HepG2 (cell line): ENCODE results near the gene PRKACB. TPM values are rescaled to one million over a fixed set of nuclear protein-coding genes. Genes with fewer than 3 reads are reported as not detected.

ENCODE experiments used
- ATAC-seq: fragments of 200-7000 bp; cut with Tn5 transposase; 3 replicates; pipeline ENCODE4 v1.9.1; 2020; ENCODE audit warnings: mild to moderate bottlenecking, moderate library complexity
- BruUV-seq: library from RNA; stranded (reverse); fragments of 400-500 nt; replicated peaks from 2 replicates; lab custom pipeline; 2021; lab: Mats Ljungman, UMichigan
- CTCF ChIA-PET: fragments of 300-600 bp; formaldehyde crosslinking; extraction: SDS; loops from one replicate; lab custom pipeline; 2021; ENCODE audit warnings: low total read pairs, inconsistent platforms, low intra/inter-chr PET ratio; lab: Yijun Ruan, JAX
- POLR2A ChIA-PET: fragments of 350-600 bp; sonication (Branson Sonifier 250); formaldehyde crosslinking; loops from one replicate; lab custom pipeline; 2020; ENCODE audit warnings: antibody characterized with exemption, inconsistent platforms; lab: Yijun Ruan, JAX
- DNase-seq: peaks from one replicate; pipeline ENCODE4 v3.0.0-alpha.2; 2015; ENCODE audit warnings: low spot score
- FAIRE-seq: peaks from 3 replicates; lab custom pipeline; 2011; peaks lifted over from hg19 to GRCh38; lab: Jason Lieb, UNC
- H2AFZ ChIP-seq: one replicate; pipeline ENCODE4 v1.6.1; 2011; ENCODE audit warnings: low read length, inconsistent platforms
- H3K27ac ChIP-seq: fragments of 300-600 bp; 3 replicates; pipeline ENCODE4 v1.8.0; 2011; ENCODE audit warnings: mixed run types, mild to moderate bottlenecking, mixed read lengths, low read length, inconsistent platforms; ENCODE audit not compliant: insufficient read depth; ENCODE audit errors: extremely low read length
- H3K27me3 ChIP-seq, 2 experiments: fragments of 200-600 bp in 1 of 2; 2 replicates in 1 of 2; 3 replicates in 1 of 2; pipeline versions ENCODE4 v1.6.0 to v1.8.0; 2011; ENCODE audit warnings: low read length in 2 of 2, mild to moderate bottlenecking in 2 of 2, moderate library complexity in 2 of 2, inconsistent platforms in 1 of 2; ENCODE audit not compliant: insufficient read depth in 2 of 2, control insufficient read depth in 1 of 2
- H3K36me3 ChIP-seq, 2 experiments: fragments of 200-600 bp in 1 of 2; replicated peaks in 1 of 2; 2 replicates in 1 of 2; 3 replicates in 1 of 2; pipeline versions ENCODE4 v1.5.1 to v1.8.0; 2011; ENCODE audit warnings: low read length in 2 of 2, inconsistent platforms in 1 of 2; ENCODE audit not compliant: insufficient read depth in 2 of 2, control insufficient read depth in 1 of 2
- H3K4me1 ChIP-seq: 2 replicates; pipeline ENCODE4 v1.5.1; 2012; ENCODE audit warnings: low read length, inconsistent platforms; ENCODE audit not compliant: insufficient read depth
- H3K4me2 ChIP-seq: 2 replicates; pipeline ENCODE4 v1.6.0; 2011; ENCODE audit warnings: low read depth, low read length, inconsistent platforms
- H3K4me3 ChIP-seq, 3 experiments: fragments of 200-600 bp in 1 of 3; sonication (generic), shearing (Covaris generic) in 1 of 3; replicated peaks in 1 of 3; 2 replicates each; pipeline ENCODE4 v1.5.1; 2011 to 2016; ENCODE audit warnings: low read length in 3 of 3, inconsistent platforms in 2 of 3, low read depth in 2 of 3, mild to moderate bottlenecking in 2 of 3, control low read depth in 1 of 3, mixed read lengths in 1 of 3; ENCODE audit not compliant: insufficient read depth in 1 of 3
- H3K79me2 ChIP-seq: one replicate; pipeline ENCODE4 v1.6.1; 2011; ENCODE audit warnings: low read length, inconsistent platforms; ENCODE audit not compliant: insufficient read depth
- H3K9ac ChIP-seq: 2 replicates; pipeline ENCODE4 v1.6.0; 2011; ENCODE audit warnings: mild to moderate bottlenecking, low read depth, low read length, inconsistent platforms; ENCODE audit not compliant: insufficient read depth
- H3K9me3 ChIP-seq: 2 replicates; pipeline ENCODE4 v1.5.1; 2012; ENCODE audit warnings: mild to moderate bottlenecking, low read length
- H4K20me1 ChIP-seq: 2 replicates; pipeline ENCODE4 v1.6.0; 2011; ENCODE audit warnings: inconsistent platforms, mild to moderate bottlenecking, low read length, moderate library complexity; ENCODE audit not compliant: insufficient read depth
- HNRNPL ChIP-seq: fragments of 200-400 bp; formaldehyde crosslinking; IDR thresholded peaks from 2 replicates; pipeline ENCODE4 v1.6.1; 2017; ENCODE audit warnings: mild to moderate bottlenecking, low read depth, low read length
- POLR2AphosphoS5 ChIP-seq: IDR thresholded peaks from 2 replicates; pipeline ENCODE4 v1.6.1; 2012; ENCODE audit warnings: low read depth, low read length
- WGBS: methylation state at CpG from one replicate; pipeline ENCODE4 v1.1.6; 2017; ENCODE audit warnings: low lambda C conversion rate; 5-methylcytosine and 5-hydroxymethylcytosine counted together
- in situ Hi-C: cut with HindIII; loops from 2 replicates; pipeline ENCODE4 v1.10.0; 2017; ENCODE audit warnings: low pct_unique_long_range_greater_than_20kb; ENCODE audit not compliant: extremely low pct_ligation_motif_present
- intact Hi-C: fragments of 100-400 bp; cut with micrococcal nuclease; formaldehyde crosslinking; loops from one replicate; pipeline ENCODE4 v1.10.0; 2022; ENCODE audit not compliant: unreplicated experiment
- polyA plus RNA-seq, 8 experiments: library from polyadenylated mRNA; depleted of rRNA in 3 of 8; stranded (reverse) in 7 of 8; unstranded in 1 of 8; fragments of >200 nt; fragmentation: Illumina TruSeq in 4 of 8; extraction: Trizol in 4 of 8; gene quantifications; 2 replicates each; pipeline versions ENCODE4 v1.2.1 to v1.2.3, GENCODE V29; 2011 to 2016; ENCODE audit warnings: low read depth in 4 of 8, missing spikeins in 1 of 8, mixed read lengths in 1 of 8; ENCODE audit not compliant: insufficient read depth in 1 of 8
- total RNA-seq, 5 experiments: library from RNA; depleted of rRNA; stranded (reverse); fragments of >200 nt; fragmentation: Illumina TruSeq; extraction: Trizol; gene quantifications; 2 replicates each; pipeline ENCODE4 v1.2.3, GENCODE V29; 2016; ENCODE audit warnings: low read depth in 1 of 5
- TF ChIP-seq, protein P1 (sequence below): sonication (generic); formaldehyde crosslinking; IDR thresholded peaks from 2 replicates; pipeline ENCODE4 v1.4.0; 2020; ENCODE audit warnings: missing genetic modification reagents, low read depth, mild to moderate bottlenecking, borderline replicate concordance
- TF ChIP-seq, protein P2 (sequence below): sonication (generic); formaldehyde crosslinking; IDR thresholded peaks from 2 replicates; pipeline ENCODE4 v1.8.0; 2022; ENCODE audit warnings: missing genetic modification reagents, low read depth, mild to moderate bottlenecking, borderline replicate concordance

Gene PRKACB
- total and polyA plus RNA-seq, 2 of the 13 experiments (the other 11 are each of a cell fraction or from before 2014, with no cell fraction given): 3.5 to 5.8 TPM

DNA sequence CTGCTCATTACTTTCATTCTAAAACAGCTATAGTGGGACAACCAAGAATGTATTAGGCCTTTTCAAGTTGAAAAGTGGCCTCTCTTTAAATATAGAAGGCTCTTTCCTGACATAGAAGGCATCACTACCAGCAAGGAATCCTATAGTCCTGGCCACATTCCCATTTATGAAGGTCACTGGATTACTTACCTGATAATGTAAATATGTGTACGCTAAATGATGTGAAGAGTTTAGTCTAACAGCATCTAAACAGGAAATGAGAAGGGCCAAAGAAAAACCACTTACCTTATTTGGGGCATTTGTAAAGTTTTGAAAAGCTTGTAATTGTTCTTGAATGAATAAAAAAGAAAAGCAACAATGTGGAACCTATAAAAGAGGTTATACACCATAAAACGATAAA lies 24.7 kb downstream of the PRKACB start:
- H3K9me3 ChIP-seq: no peaks in the 10 kb centered on the region
- H2AFZ ChIP-seq: no peak overlapping the region
- WGBS: 53% methylated on average over 2 of the region's 2 CpGs
- no peaks in the 10 kb centered on the region; a peak in 1 of 5 replicates for H3K27me3 ChIP-seq
- DNase-seq (no peak), ATAC-seq (no peak), FAIRE-seq (no peak)
- no peaks in the 10 kb centered on the region for H3K36me3 ChIP-seq
- no peaks in the 10 kb centered on the region for H3K79me2 ChIP-seq
- H4K20me1 ChIP-seq: no peaks in the 10 kb centered on the region
- no peak overlapping the region for H3K4me2 ChIP-seq
- ChIA-PET POLR2A (no interaction called here), CTCF (no interaction called here)
- no peak overlapping the region for H3K4me3 ChIP-seq
- H3K4me1 ChIP-seq: no peaks in the 10 kb centered on the region
- no peak overlapping the region for H3K9ac ChIP-seq
- in situ Hi-C loops (no loop called here), intact Hi-C loops (no loop called here)
- no peak overlapping the region for H3K27ac ChIP-seq
- BruUV-seq: no TSS peak
- TF ChIP-seq, protein P1, sequence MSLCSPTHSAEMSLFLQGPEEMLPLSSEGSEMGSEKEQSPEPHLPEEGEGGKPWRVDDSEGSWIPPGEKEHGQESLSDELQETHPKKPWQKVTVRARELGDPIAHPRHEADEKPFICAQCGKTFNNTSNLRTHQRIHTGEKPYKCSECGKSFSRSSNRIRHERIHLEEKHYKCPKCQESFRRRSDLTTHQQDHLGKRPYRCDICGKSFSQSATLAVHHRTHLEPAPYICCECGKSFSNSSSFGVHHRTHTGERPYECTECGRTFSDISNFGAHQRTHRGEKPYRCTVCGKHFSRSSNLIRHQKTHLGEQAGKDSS (CRISPR knock-in tag): no peak
- TF ChIP-seq POLR2AphosphoS5: no peak

DNA sequence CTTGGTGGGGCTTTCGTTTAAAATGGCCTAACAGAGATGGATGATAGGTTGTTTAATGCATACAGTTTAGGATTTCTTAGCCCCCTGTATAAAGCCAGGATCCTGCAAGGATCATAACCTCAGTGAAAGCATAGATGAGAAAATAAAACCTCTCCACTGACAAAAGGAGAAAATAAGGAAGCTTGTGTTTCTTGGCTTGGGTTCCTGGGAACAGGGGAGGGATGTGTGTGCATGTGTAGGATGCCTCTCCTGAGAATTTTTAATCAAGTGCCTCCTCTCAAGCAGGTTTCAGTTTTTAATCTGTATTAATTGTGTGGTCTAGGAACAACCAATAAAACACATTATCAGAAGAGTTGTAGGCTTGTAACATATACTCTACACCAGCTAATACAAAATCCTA lies 26.1 kb downstream of the PRKACB start:
- ChIA-PET POLR2A (no interaction called here), CTCF (no interaction called here)
- ATAC-seq: no peak
- 5% methylated on average over 1 of the region's 1 CpG for WGBS
- no peak for DNase-seq
- no peaks in the 10 kb centered on the region for H3K4me1 ChIP-seq
- no peaks in the 10 kb centered on the region; a peak in 1 of 5 replicates for H3K27me3 ChIP-seq
- intact Hi-C loops (no loop called here), in situ Hi-C loops (no loop called here)
- H3K9ac ChIP-seq: no peak overlapping the region
- H2AFZ ChIP-seq: no peak overlapping the region
- no peak for FAIRE-seq
- no peaks in the 10 kb centered on the region for H3K79me2 ChIP-seq
- no TSS peak for BruUV-seq
- H3K36me3 ChIP-seq: no peaks in the 10 kb centered on the region
- no peak overlapping the region for H3K4me3 ChIP-seq
- H3K27ac ChIP-seq: no peak overlapping the region
- TF ChIP-seq, protein P2, sequence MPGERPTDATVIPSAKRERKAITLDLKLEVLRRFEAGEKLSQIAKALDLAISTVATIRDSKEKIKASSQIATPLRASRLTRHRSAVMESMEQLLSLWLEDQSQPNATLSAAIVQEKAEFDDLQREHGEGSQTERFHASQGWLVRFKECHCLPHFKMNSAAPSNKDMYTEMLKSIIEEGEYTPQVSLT (CRISPR knock-in tag): no peak
- no peak for TF ChIP-seq HNRNPL
- H4K20me1 ChIP-seq: no peaks in the 10 kb centered on the region
- H3K4me2 ChIP-seq: no peak overlapping the region
- no peaks in the 10 kb centered on the region for H3K9me3 ChIP-seq
